Measurements from ENCODE around the gene SDF2. TPM values are rescaled to one million over a fixed set of nuclear protein-coding genes. Genes with fewer than 3 reads are reported as not detected.

The SDF2 gene
- polyA plus RNA-seq, 6 donors from 2014 or later = 46.0 to 76.5 (median 61.7) TPM

DNA sequence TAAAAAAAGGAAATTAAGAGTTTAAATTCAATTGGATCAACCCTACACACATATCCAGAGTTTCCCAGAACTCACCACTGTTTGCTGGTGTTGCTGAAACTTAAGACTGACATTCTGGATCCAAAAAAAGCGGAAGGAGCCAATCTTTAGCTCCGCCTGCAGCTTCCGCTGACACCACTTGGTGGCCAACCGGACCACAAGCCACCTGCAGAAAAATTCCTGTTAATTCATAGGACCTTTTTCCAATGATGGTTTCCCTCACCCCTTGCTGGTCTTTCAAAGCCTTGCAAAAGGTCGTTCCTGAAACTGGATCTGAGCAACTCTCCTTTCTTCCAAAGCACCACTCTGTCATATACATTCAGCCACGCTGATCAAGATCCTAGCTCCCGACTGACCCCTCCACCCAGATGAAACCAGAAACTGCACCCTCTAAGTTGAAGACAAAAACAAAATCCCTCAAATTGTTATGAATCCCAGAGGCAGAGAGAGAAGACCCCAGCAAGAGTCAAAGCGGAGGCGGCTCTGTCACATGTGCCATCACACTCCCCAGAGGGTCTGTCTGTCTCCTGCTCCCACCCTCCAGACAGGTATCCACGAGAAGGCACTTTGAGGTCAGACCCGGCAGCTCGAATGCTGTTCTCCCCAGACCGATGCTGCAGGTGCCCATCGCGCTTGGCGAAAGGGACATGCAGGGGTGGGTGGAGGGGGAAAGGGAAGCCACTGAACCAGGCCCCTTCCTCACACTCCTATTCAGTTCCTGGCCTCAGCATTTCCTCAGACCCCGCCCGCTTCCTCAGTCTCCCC, 17.5 kb downstream of the SDF2 start:
- DNase-seq (peak; percentile 45), ATAC-seq (ENCODE audit: low read depth in 2 of 2) (no peak)

DNA sequence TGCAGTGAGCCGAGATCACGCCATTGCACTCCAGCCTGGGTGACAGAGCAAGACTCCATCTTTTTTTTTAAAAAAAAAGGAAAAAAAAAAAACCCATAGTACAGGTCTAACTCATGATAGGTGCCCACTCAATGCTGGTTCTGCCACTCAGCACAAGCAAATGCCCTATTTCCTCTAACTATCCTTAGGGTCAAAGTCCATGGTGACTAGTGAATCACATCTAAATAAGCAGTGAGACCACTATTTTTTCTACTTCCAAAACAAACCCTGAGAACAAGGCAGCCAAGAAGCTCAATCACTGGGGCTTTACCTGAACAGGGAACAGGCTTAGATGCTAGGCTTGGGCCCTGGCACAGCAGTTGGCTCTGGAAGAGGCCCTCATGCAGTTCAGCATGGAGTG, 20.1 kb downstream of the SDF2 start:
- Mint-ChIP-seq H3K4me1 (peaks cover 32 to 40% (median 37%) of the 10 kb centered on the region in 3 donors), H3K27me3 (no peaks in the 10 kb centered on the region), H3K4me3 (peak overlapping the region in 1 of 8 donors; percentile 36), H3K27ac (no peak overlapping the region), H3K9me3 (no peaks in the 10 kb centered on the region), H3K36me3 (peaks cover 29 to 38% of the 10 kb centered on the region in 2 donors)
- ATAC-seq (ENCODE audit: low read depth in 2 of 2) (no peak), DNase-seq (no peak)

More for the DNA sequence above, 17.5 kb downstream of the SDF2 start:
- Mint-ChIP-seq H3K27me3 (no peaks in the 10 kb centered on the region), H3K36me3 (peaks cover 12 to 21% of the 10 kb centered on the region in 2 donors), H3K9me3 (no peaks in the 10 kb centered on the region), H3K4me3 (peak overlapping the region; percentile 86 to 99 (median 94)), H3K27ac (peak overlapping the region; percentile 78 to 97 (median 92)), H3K4me1 (peaks cover 35 to 50% (median 37%) of the 10 kb centered on the region in 3 donors)

DNA sequence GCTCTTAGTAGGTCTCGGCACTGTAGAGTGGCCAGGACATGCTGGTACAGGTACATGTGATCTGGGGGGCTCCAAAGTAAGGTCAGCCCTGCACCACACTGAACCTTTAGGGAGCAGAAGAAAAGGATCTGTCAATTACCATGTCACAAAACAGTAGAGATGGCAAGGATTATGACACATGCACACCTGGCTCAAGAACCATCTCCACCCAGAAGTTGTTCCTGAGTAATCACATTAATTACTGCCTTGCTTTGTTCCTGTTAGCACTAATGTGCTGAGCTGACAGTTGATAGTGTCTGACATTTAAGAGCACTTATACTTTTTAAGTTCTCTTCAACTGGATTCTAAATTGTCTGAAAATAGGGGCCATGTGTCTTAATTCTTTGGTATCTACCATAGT, 26.2 kb downstream of the SDF2 start:
- no peaks in the 10 kb centered on the region for H3K9me3 Mint-ChIP-seq
- no peak for ATAC-seq (ENCODE audit: low read depth in 2 of 2)
- H3K36me3 Mint-ChIP-seq = peaks cover 38 to 65% of the 10 kb centered on the region in 2 donors
- H3K4me1 Mint-ChIP-seq = peaks cover 17 to 20% (median 20%) of the 10 kb centered on the region in 3 donors
- no peak overlapping the region for H3K27ac Mint-ChIP-seq
- no peak overlapping the region for H3K4me3 Mint-ChIP-seq
- H3K27me3 Mint-ChIP-seq = no peaks in the 10 kb centered on the region
- DNase-seq = no peak

DNA sequence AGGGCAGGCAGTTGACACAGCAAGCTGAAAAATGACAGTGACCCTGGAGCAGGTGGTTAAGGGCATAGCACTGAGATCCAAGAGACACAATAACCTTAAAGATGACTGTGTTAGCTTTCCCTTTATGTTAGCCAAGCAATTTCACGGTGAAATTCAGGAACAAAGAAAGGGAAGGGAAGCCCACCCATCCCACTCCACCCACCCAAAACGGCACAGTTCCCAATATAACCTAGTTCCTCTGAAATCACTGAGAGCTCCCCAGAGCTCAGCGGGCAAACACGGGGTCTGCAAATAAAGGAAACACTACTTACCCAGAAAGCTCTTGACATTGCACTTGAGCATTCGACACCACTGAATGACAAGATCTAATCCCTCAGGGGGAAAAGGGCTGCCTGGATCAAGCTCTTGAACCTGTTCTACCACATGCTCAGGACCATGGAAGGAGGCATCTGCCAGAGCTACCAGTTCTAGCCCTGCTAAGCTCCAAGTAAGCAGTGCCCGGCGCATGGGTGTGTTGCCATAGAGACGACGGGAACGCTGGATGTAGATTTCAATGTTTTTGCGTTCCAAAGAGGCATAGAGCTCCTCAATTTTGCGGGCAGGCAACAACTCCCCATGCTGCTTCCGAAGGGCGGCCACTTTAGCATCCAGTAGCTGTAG, 27.4 kb downstream of the SDF2 start:
- no peaks in the 10 kb centered on the region for H3K27me3 Mint-ChIP-seq
- H3K4me1 Mint-ChIP-seq = peaks cover 15 to 17% (median 17%) of the 10 kb centered on the region in 3 donors
- H3K4me3 Mint-ChIP-seq = no peak overlapping the region
- no peak overlapping the region for H3K27ac Mint-ChIP-seq
- ATAC-seq (ENCODE audit: low read depth in 2 of 2) (no peak), DNase-seq (no peak)
- no peaks in the 10 kb centered on the region for H3K9me3 Mint-ChIP-seq
- peaks cover 33 to 56% of the 10 kb centered on the region in 2 donors for H3K36me3 Mint-ChIP-seq

DNA sequence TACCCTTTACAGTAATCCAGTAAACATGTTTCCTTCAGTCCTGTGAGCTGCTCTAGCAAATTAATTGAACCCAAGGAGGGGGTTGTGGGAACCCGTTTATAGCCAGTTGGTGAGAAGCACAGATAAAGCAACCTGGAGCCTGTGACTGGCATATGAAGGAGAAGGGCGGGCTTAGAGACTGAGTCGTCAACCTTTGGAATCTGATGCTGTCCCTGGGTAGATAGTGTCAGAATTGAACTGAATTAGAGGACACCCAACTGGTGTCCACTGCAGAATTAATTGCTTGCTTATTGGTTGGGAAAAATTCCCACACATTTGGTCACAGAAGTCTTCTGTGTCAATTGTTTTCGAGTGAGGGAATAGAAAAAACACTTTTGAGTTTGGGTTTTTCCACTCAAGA, 34.9 kb downstream of the SDF2 start:
- ATAC-seq (ENCODE audit: low read depth in 2 of 2) (no peak), DNase-seq (no peak)
- no peaks in the 10 kb centered on the region for H3K27me3 Mint-ChIP-seq
- peaks cover 20 to 48% of the 10 kb centered on the region in 2 donors for H3K36me3 Mint-ChIP-seq
- H3K4me3 Mint-ChIP-seq = no peak overlapping the region
- H3K27ac Mint-ChIP-seq = no peak overlapping the region
- H3K9me3 Mint-ChIP-seq = no peaks in the 10 kb centered on the region
- peaks cover 0 to 13% (median 0%) of the 10 kb centered on the region in 3 donors for H3K4me1 Mint-ChIP-seq

DNA sequence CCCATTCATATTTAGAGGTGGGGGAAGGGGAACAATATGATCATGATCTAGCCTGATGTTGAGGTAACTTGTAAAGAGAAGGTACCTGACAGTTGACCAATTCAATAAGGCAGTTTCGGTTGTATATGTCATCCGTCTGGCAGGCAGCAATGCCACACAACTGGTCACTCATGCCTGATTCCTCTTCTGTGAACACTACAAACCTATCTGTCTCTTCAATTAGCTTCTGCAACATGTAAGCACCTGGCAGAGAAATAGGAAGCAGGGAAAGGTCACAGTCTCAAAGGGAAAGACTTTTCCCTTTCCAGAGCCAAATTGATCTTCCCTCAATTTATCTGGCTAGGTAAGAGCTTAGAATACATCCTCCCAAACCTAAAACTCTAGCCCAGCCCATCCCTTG, 37.6 kb downstream of the SDF2 start:
- Mint-ChIP-seq H3K27ac (no peak overlapping the region), H3K4me1 (peaks cover 0 to 13% (median 0%) of the 10 kb centered on the region in 3 donors), H3K36me3 (peaks cover 15 to 48% of the 10 kb centered on the region in 2 donors), H3K4me3 (no peak overlapping the region), H3K27me3 (no peaks in the 10 kb centered on the region), H3K9me3 (no peaks in the 10 kb centered on the region)
- ATAC-seq (ENCODE audit: low read depth in 2 of 2) (no peak), DNase-seq (no peak)

DNA sequence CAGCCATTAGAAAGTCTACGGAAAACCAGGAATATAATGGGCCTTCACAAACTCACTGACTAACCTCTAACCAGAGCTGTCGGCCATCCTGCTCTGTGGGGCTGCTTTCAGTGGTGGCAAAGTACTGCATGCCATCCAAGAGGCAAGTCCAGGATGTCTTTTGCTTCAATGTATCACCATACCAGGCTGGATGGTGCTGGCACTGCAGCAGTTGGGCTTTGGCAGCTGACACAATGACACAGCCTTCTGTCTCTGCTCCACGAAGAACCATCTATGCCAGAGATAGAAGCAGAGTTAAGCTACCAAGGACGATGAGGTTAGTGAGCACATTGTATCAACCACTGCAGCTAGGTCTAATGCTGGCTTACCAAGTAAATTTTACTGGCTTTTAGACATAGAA, 38.0 kb downstream of the SDF2 start:
- no peaks in the 10 kb centered on the region for H3K27me3 Mint-ChIP-seq
- H3K36me3 Mint-ChIP-seq = peaks cover 18 to 52% of the 10 kb centered on the region in 2 donors
- no peak overlapping the region for H3K4me3 Mint-ChIP-seq
- no peak for DNase-seq
- ATAC-seq (ENCODE audit: low read depth in 2 of 2) = no peak
- no peaks in the 10 kb centered on the region for H3K9me3 Mint-ChIP-seq
- no peak overlapping the region for H3K27ac Mint-ChIP-seq
- peaks cover 0 to 13% (median 0%) of the 10 kb centered on the region in 3 donors for H3K4me1 Mint-ChIP-seq

DNA sequence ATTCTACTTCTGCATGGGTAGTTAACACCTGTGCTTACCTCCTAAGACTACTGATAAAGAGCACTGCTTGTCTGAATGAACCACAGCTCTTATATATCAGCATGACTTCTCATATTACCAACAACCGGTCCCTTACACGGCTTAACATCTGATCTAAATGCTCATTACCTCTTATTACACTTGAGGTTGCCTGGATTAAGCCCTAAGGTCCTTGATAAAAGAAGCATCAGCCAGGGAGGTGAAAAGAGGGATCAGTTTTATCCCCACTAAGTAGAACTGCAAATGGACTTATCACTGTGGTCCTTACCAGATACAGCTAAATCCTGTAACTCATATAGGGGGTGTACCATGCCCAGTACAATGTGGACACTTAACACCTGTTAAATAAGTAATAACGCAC, 39.5 kb downstream of the SDF2 start:
- H3K27ac Mint-ChIP-seq = no peak overlapping the region
- H3K9me3 Mint-ChIP-seq = no peaks in the 10 kb centered on the region
- no peak overlapping the region for H3K4me3 Mint-ChIP-seq
- H3K36me3 Mint-ChIP-seq = peaks cover 25 to 42% of the 10 kb centered on the region in 2 donors
- DNase-seq (no peak), ATAC-seq (ENCODE audit: low read depth in 2 of 2) (no peak)
- H3K4me1 Mint-ChIP-seq = peaks cover 0 to 8% (median 0%) of the 10 kb centered on the region in 3 donors
- H3K27me3 Mint-ChIP-seq = no peaks in the 10 kb centered on the region

DNA sequence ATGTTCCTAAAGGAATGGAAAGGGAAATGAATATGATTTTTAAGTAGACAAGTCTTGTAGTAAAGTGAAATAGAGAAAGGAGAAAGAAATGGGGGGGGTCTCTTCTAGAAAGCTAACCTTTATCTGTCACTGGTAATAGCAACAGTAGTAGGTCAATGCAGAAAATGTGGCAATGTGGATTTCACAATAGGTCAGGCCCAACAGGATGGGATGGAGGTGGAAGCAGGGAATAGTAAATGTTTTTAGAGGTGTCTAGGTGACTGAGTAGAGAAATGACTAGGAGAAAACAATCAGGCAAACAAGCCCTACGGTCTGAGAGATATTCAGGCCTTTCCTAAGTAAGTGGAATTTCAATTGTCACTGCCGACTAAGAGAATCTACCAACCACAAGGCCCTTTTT, 41.7 kb downstream of the SDF2 start:
- H3K27ac Mint-ChIP-seq = peak overlapping the region in 2 of 6 donors; percentile 21 to 38
- ATAC-seq (ENCODE audit: low read depth in 2 of 2) = no peak
- peaks cover 6 to 15% (median 14%) of the 10 kb centered on the region in 3 donors for H3K4me1 Mint-ChIP-seq
- H3K27me3 Mint-ChIP-seq = no peaks in the 10 kb centered on the region
- DNase-seq = no peak
- no peak overlapping the region for H3K4me3 Mint-ChIP-seq
- peaks cover 0 to 2% (median 0%) of the 10 kb centered on the region in 7 donors for H3K9me3 Mint-ChIP-seq
- H3K36me3 Mint-ChIP-seq = peaks cover 38 to 40% of the 10 kb centered on the region in 2 donors

DNA sequence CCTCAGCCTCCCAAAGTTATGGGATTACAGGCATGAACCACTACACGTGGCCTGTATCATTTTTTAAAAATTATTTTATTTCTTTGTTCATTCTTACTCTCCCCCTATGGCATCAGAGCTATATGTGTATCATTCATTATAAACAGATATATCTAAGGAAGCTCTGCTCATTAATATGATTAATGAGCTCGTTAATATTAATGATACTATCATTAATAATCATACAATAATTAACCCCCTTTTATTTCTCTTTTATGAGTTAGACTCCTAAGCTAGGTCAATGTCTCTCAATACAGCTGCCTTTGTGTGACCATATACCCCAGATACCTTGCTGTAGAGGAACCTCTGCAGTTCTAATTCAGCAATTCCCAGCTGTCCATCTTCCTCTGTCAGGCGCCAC, 43.2 kb downstream of the SDF2 start:
- no peak overlapping the region for H3K4me3 Mint-ChIP-seq
- DNase-seq = no peak
- peaks cover 32 to 42% of the 10 kb centered on the region in 2 donors for H3K36me3 Mint-ChIP-seq
- H3K27me3 Mint-ChIP-seq = no peaks in the 10 kb centered on the region
- H3K9me3 Mint-ChIP-seq = peaks cover 0 to 2% (median 0%) of the 10 kb centered on the region in 7 donors
- H3K27ac Mint-ChIP-seq = peak overlapping the region in 1 of 6 donors; percentile 76
- H3K4me1 Mint-ChIP-seq = peaks cover 13 to 29% (median 25%) of the 10 kb centered on the region in 3 donors
- no peak for ATAC-seq (ENCODE audit: low read depth in 2 of 2)

DNA sequence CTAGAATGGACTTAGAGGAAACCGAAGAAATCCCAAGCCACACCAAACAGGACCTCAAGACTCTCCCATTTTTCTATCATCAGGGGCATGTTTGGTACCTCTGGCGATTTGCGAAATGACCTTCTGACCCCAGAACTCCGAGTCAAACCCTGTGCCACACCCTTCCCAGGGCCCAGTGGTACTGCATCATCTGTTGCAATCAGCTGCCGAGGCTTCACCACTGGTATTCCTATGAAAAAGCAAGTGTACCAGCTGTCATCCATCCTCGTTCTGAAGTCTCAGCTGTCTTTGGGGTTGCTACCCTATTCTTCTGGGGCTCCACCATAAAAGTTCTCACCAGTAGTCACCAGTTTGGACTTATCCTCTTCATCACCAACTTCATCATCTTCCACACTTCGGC, 45.4 kb downstream of the SDF2 start:
- H3K4me1 Mint-ChIP-seq = peaks cover 23 to 43% (median 39%) of the 10 kb centered on the region in 3 donors
- H3K36me3 Mint-ChIP-seq = peaks cover 23 to 29% of the 10 kb centered on the region in 2 donors
- H3K4me3 Mint-ChIP-seq = no peak overlapping the region
- DNase-seq (no peak), ATAC-seq (ENCODE audit: low read depth in 2 of 2) (no peak)
- peaks cover 0 to 2% (median 0%) of the 10 kb centered on the region in 7 donors for H3K9me3 Mint-ChIP-seq
- H3K27me3 Mint-ChIP-seq = no peaks in the 10 kb centered on the region
- peak overlapping the region in 4 of 6 donors; percentile 24 to 79 (median 68) for H3K27ac Mint-ChIP-seq

DNA sequence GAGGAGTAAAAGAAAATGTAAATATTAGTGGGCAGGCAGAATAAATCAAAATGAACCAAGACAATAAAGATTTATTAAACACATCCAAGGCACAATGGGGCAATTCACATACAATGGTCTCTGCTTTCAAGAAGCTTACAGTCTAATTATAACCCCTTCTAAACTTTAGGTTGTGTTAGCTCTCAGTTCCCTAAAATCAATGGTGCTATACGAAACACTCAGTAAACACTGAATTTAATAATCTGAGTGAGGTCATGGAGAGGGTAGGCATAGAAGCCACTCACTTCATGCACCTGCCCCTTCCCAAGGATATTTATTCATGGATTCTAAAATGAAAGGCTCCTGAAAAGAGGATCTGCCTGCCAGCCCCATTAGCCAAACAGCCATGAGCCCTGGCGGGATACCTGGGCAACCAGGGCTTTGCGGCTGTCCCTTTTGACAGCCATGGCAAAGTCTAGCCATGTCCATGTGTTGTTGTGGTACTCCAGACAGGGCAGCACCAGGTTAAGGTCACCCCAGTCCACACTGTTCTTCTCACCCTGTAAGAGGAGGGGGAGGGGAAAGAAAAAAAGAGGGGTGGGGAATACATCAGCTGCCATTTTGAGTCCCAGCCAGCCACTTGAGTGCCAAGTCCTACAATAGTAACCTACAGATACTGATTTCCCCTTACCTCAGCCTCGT, 46.3 kb downstream of the SDF2 start:
- DNase-seq = no peak
- peak overlapping the region in 2 of 6 donors; percentile 15 to 78 for H3K27ac Mint-ChIP-seq
- peaks cover 0 to 2% (median 0%) of the 10 kb centered on the region in 7 donors for H3K9me3 Mint-ChIP-seq
- no peak overlapping the region for H3K4me3 Mint-ChIP-seq
- peak; percentile 69 to 73 for ATAC-seq (ENCODE audit: low read depth in 2 of 2)
- H3K36me3 Mint-ChIP-seq = peaks cover 23 to 29% of the 10 kb centered on the region in 2 donors
- no peaks in the 10 kb centered on the region for H3K27me3 Mint-ChIP-seq
- H3K4me1 Mint-ChIP-seq = peaks cover 23 to 43% (median 39%) of the 10 kb centered on the region in 3 donors

DNA sequence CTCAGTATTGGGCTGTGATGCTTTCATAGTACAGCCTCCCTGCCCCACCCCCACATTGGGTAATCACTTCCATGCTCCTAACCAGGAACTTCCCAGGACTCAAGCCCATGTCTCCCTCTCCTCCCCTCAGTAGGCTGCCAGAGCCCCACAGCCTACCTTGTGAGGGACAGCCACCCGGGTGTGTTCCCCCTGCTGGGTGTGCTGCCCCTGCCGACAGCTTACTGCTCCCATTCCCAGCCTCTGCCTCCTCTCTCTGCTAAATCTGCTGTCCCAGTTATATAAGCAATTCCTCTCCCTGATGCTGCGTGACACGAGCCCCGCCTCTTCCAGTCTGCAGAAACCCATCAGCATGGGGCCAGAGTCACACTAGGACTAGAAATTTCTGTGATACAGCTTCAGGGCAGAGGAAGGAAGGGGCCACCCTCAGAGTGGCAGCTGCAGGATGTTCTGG, 47.8 kb downstream of the SDF2 start, which contains the start of gene RSKR:
Gene RSKR (minus strand): TSS at position 255 of the 451 bp plus-strand sequence. CDS start 24 bp downstream, at position 231.
- Mint-ChIP-seq H3K4me1 (peaks cover 23 to 43% (median 39%) of the 10 kb centered on the region in 3 donors), H3K36me3 (peaks cover 18 to 25% of the 10 kb centered on the region in 2 donors), H3K27me3 (no peaks in the 10 kb centered on the region), H3K27ac (peak within 1 kb of the TSS in 4 of 6 donors; percentile 32 to 73 (median 58)), H3K9me3 (peaks cover 0 to 2% (median 0%) of the 10 kb centered on the region in 7 donors), H3K4me3 (peak within 1 kb of the TSS in 2 of 8 donors; percentile 32 to 72)
- DNase-seq = no peak
- ATAC-seq (ENCODE audit: low read depth in 2 of 2) = no peak

All from naive B cell (primary cell).